Endometrial microvascular endothelial cells (primary cell): ENCODE data around the gene DOCK3. TPM values are rescaled to one million over a fixed set of nuclear protein-coding genes. Genes with fewer than 3 reads are reported as not detected.

ENCODE experiments used
- total RNA-seq: library from RNA; depleted of rRNA; stranded (reverse); fragments of >200 nt; gene quantifications from one replicate; pipeline ENCODE4 v1.2.3, GENCODE V29; 2015; ENCODE audit errors: inconsistent ontology term

DOCK3 gene
- total RNA-seq, 1 donor from 2014 or later = not detected

Other genes with a start within 250 kb of the DOCK3 start
- not detected for gene CACNA2D2, start 171.3 kb upstream of the DOCK3 start, total RNA-seq
- 0.56 TPM for gene C3orf18, start 107.2 kb upstream of the DOCK3 start, total RNA-seq
- gene HEMK1, start 105.4 kb upstream of the DOCK3 start, total RNA-seq = 14.7 TPM
- 0.19 TPM for gene CISH, start 63.2 kb upstream of the DOCK3 start, total RNA-seq
- gene MAPKAPK3, start 57.8 kb upstream of the DOCK3 start, total RNA-seq = 39.4 TPM